Spleen (tissue), 7 donors: ENCODE measurements around the gene SYNE2.

Source experiments
- CTCF ChIP-seq, 11 experiments: fragments of 200-600 bp in 7 of 11; fragments of 450-650 bp in 4 of 11; sonication (generic) in 4 of 11; IDR thresholded peaks in 8 of 11; conservative IDR thresholded peaks in 3 of 11; 1 replicate in 7 of 11; 2 replicates in 4 of 11; pipeline versions ENCODE4 v1.4.0 to v1.8.0; 2016 to 2021; ENCODE audit warnings: antibody characterized with exemption in 11 of 11, inconsistent platforms in 4 of 11, mild to moderate bottlenecking in 1 of 11
- POLR2A ChIP-seq, 3 donors: fragments of 450-650 bp; IDR thresholded peaks; one replicate each; pipeline ENCODE4 v1.5.1; 2017; ENCODE audit warnings: antibody characterized with exemption in 3 of 3, mild to moderate bottlenecking in 1 of 3
- POLR2AphosphoS5 ChIP-seq, 3 donors: sonication (generic); formaldehyde crosslinking; IDR thresholded peaks; one replicate each; pipeline ENCODE4 v1.5.1; 2017; ENCODE audit warnings: antibody characterized with exemption in 3 of 3
- donor health status: DM: no; HTN: no; CAD: no; lungs with moderate emphysema.
- donor health status: DM: no; HTN: no; CAD: no.
- donor health status: DM: no; HTN: no; CAD: no.

- no peak for TF ChIP-seq POLR2A (IDR thresholded peaks at IDR 0.05)
- TF ChIP-seq CTCF (IDR thresholded peaks at IDR 0.05 in 8 of 11, conservative IDR thresholded peaks at IDR 0.05 in 3 of 11), result no peak
- no peak for TF ChIP-seq POLR2AphosphoS5 (IDR thresholded peaks at IDR 0.05)
These were observed 88.2 kb downstream of the SYNE2 start for GRCh38 chr14:63941023-63941422.
